ENCODE measurements around the gene OIP5. TPM values are rescaled to one million over a fixed set of nuclear protein-coding genes. Genes with fewer than 3 reads are reported as not detected.

OIP5 gene
- 1.4 TPM in 2 replicates for total RNA-seq

GRCh38 chr15:41332194-41333025 lies at the start of gene OIP5, which contains the start of gene NUSAP1:
Gene OIP5, minus strand, starts transcription at chr15:41332591. Its CDS starts 30 bp downstream, at chr15:41332561.
Gene NUSAP1, plus strand, starts transcription at chr15:41332881. Its CDS starts 77 bp downstream, at chr15:41332958.

Other genes with a start within 250 kb of the OIP5 start
- gene INO80, start 216.3 kb downstream of the OIP5 start, total RNA-seq = 16.8 and 19.6 TPM in 2 replicates
- gene EXD1, start 101.8 kb downstream of the OIP5 start, total RNA-seq = not detected in 2 replicates
- gene CHP1, start 101.3 kb downstream of the OIP5 start, total RNA-seq = 70.2 and 76.7 TPM in 2 replicates
- gene NUSAP1, start 290 bp upstream of the OIP5 start, total RNA-seq = 18.0 and 21.4 TPM in 2 replicates
- 14.4 and 19.3 TPM in 2 replicates for gene NDUFAF1, start 69.9 kb upstream of the OIP5 start, total RNA-seq
- 13.0 and 18.4 TPM in 2 replicates for gene RTF1, start 84.5 kb upstream of the OIP5 start, total RNA-seq
- 0.09 and 0.11 TPM in 2 replicates for gene ITPKA, start 161.3 kb upstream of the OIP5 start, total RNA-seq
- 0.09 TPM in 1 of 2 replicates, not detected in the other for gene LTK, start 181.2 kb upstream of the OIP5 start, total RNA-seq
- 7.6 and 11.9 TPM in 2 replicates for gene RPAP1, start 211.7 kb upstream of the OIP5 start, total RNA-seq
- 1.7 and 2.1 TPM in 2 replicates for gene TYRO3, start 226.6 kb upstream of the OIP5 start, total RNA-seq